Forelimb muscle (tissue), 1 donor: ENCODE measurements around the gene FOXP2. TPM values are rescaled to one million over a fixed set of nuclear protein-coding genes. Genes with fewer than 3 reads are reported as not detected.
"Not testable (repeated sequence)": the region's sequence is repeated elsewhere in the genome, so short reads cannot be mapped to it uniquely, and the experiment has no call there.

ENCODE experiments used
- DNase-seq: peaks from one replicate; pipeline ENCODE4 v3.0.0-alpha.2; 2013; ENCODE audit warnings: low read depth
- polyA plus RNA-seq: library from polyadenylated mRNA; unstranded; fragments of 120-200 nt; gene quantifications from one replicate; pipeline ENCODE4 v1.2.1, GENCODE V29; 2013; ENCODE audit not compliant: insufficient read length

Gene FOXP2
- 10.3 TPM for polyA plus RNA-seq

DNA sequence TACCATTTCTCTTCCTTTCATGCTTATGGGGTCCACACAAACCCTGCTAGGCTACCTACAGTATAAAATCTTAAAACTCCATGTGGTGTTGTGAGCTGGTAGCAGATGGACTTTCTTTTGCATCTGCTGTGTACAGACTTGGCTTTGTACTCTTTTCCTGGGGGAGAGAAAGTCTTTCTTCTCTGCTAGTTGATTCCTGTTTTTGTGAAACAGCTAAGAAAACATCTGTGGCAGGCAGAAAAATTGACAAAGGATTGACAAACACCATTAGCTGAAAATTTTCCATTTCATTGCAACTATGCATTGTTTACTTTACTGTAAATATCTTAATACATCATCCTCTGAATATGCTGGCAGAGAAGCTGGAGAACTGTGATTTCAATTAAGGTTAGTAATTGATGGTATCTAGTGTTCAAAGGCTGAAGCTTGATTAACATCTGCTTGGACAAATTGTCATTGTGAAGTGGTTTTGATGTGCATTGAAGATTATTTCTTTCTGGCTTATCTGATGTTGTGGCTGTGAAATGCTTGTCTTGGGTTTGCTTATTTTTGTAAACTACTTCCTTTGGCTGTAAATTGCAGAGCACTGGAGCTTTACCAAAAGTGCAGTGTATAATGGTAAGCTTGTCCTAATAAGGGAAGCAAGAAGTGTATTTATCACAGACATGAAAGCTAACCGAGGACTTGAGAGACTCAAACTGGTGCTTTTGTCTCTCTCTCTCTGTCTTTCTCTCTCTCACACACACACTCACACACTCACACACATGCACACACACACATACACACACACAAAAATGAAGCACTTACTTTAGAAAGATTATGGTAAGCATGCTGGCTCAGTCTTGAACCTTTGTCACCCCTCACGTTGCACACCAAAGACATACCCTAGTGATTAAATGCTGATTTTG, at the start of gene FOXP2:
FOXP2 (plus strand) TSS at position 660 of the 908 bp plus-strand sequence. CDS start 11,697 bp downstream, outside the sequence.
- peak; percentile 39 for DNase-seq

DNA sequence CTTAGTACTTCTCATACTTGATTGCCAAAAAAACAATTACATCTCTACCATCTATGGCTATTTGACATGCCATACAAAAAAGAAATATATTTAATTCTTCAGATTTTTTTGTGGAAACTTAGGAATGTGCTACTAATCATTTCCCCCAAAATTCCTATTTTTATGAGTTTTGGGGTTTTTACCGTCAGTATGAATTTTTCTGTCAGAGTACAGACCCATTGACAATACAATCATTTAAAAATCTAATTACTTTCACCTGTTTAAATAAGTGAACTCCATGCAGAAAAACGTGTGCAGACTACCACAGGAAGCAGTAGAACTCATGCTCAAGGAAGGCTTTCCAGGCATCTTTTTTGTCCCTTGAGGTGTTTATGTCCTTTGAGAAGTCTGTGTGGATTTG, 48.8 kb upstream of the FOXP2 start:
- DNase-seq = no peak

GRCh38 chr7:114368492-114368891, 46.1 kb upstream of the FOXP2 start:
- DNase-seq = no peak

DNA sequence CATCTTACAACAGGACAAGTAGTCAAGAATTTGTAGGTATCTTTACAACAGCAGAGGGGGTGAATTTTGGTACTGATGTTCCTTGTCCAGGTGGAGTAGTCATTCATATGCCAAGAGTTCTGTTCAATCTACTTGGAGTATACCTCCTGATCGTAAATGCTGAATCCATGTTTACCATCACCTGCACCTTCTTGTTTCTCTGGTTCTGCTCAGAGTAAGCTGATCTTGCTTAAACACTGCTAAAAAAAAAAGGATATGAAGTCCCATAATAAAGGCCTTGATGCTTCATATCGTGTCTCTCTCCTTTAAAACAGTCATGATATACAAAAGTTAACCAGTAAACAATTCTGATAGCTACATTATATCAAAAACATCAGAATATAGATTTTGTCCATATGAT, 45.3 kb upstream of the FOXP2 start:
- DNase-seq = no peak

- no peak for DNase-seq
Measured at GRCh38 chr7:114372619-114373018, 42.0 kb upstream of the FOXP2 start.

DNA sequence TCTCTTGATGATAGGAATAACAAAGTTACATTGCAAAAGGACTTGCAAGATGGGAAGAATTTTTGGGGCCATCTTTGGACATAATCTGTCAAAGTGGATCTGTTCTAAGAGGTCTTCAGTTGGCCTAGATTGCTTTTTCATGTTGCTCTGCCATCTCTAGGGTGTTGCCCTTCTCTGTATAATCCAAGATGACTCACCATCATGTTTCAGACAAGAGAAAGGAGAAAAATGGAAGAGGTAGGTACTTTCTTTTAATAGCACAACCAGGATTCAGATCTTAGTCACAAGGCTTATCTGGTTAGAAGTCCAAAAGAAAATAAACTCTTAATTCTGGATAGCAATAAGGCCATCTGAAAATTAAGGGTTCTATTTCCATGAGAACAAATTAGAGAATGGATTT, 38.7 kb upstream of the FOXP2 start:
- DNase-seq = no peak

DNA sequence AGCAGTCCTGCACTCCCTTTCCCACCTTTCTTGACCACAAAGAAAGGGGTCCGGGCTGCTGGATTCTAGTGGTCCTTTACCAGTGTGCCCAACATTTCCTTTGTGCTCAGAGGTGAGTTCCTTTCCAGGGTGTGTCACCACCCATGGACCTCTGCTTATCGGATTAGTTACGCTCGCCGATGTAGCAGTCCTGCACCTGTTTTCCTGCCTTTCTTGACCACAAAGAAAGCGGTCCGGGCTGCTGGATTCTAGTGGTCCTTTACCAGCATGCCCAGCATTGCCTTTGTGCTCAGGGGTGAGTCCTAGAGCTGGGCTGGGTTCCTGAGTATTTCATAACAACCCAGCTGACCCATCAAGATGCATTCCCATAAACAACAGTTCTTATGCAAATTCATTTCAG, 30.7 kb upstream of the FOXP2 start:
- not testable (repeated sequence) for DNase-seq

- DNase-seq = not testable (repeated sequence)
Measured at GRCh38 chr7:114384346-114384745, 30.3 kb upstream of the FOXP2 start.

DNA sequence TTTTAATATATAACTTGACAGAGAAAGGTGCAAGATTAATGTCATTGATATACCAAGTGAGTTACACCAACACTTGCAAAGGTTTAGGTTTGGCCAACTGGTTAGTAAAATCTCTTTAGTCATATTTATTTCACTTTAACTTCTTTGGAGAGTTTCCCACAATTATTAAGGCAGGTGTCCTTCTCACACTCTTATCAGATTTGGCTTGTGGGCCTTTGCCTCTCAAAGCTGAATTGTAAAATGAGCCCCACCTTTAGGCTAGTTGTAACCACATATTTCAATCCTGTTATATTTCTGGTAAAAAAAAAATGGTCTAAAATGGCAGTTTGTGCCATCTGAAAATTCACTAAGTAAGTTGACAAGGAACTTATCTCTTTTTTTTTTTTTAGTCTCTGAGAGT, 26.6 kb upstream of the FOXP2 start:
- no peak for DNase-seq

DNA sequence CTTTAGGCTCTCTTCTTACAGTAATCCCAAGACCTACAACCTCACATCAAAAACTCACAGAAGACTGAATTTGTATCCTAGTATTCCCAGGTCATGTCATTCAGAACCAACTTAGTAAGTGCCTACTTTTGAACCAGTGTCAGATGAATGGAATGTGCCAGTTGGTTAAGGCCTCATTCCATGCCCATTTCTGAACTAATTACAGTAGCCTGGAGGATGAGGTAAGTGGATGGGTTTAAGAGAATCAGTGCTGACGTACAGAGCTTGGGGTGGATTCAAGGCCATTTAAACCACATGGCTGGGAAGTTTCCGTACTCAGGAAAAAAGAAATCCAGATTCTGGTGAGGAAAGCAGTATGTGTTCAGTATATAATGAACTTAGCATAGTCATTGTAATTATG, 21.9 kb upstream of the FOXP2 start:
- no peak for DNase-seq

GRCh38 chr7:114402876-114403635, 11.6 kb upstream of the FOXP2 start:
- no peak for DNase-seq

DNA sequence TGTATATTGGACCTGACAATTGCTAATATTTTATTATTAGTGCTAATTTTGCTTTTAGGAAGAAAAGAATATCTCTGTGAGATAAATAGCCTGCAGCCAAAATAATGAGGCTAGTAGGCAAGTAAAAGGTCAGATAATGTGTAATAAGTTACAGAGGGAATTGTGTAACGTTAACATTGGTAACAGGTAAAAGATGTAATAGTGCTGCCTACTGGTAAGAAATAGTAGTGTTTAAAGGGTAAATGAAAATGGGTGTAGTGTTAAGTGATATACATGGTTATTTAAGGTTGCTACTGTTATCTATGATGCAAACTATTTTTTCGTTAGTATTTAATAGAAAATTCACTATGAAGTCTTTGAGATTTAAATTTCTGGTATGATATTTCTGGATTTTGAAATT, 9.2 kb upstream of the FOXP2 start:
- DNase-seq = no peak

- DNase-seq = no peak
Measured at GRCh38 chr7:114409750-114410149, 4.9 kb upstream of the FOXP2 start.

DNA sequence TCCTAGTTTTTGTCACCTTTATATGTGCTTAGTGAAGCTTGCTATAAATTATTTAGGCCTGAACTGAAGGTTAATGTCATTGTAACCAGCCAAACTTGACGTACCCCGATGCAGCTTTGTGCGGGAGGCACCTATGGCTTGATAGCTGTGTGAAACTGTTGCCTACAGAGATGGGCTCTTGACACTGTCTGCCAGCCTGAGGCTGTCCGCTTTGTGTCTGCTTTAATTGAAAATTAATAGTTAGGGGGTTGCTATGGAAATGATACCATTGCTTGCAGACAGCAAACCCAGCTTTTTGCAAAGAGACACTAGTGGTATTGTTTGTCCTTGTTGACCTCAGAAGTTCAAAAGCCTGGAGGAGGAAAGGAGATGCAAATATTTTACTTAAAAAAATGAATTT, 2.1 kb upstream of the FOXP2 start:
- DNase-seq = no peak

GRCh38 chr7:114413761-114414155, 857 bp upstream of the FOXP2 start:
- DNase-seq = no peak

- DNase-seq = peak; percentile 11
Measured at GRCh38 chr7:114415064-114415989, 712 bp downstream of the FOXP2 start.

DNA sequence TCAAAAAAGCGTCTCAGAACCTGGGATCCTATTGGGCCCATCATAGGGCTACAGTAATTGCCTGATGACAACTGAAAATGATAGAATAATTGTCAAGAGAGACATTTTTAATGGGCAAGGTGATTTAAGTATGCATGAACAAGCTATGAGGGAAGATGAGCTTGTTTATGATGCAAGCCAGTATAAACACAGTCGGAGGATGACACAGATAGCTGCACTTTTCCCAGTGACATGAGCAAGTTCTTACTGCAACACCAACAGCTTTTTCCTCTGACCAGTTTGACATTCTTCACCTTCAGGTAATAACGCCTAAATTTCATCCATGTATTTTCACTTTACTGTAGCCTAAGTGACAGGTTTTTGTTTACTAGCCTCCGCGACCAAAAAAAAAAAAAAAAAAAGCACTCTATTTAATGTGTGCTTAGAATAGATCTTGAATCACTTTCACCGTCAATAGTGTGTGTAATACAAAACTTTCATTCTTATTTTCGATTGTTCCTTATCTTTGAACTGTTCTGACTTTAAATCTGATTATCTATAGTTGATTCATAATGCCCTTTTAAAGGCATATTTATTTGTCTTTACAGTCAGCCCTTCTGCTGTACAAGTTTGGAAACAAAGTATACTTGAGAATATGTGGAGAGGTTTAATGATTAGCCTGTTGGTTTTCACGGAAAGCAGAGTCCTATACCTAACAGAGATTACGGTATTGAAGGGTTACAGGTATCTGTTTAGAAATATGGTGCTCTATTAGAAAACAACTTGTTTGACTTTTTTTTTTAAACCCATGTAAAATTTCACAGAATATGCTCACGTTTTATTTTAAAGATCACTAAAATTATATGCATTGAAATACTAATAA, 1.7 kb downstream of the FOXP2 start:
- DNase-seq = no peak

DNA sequence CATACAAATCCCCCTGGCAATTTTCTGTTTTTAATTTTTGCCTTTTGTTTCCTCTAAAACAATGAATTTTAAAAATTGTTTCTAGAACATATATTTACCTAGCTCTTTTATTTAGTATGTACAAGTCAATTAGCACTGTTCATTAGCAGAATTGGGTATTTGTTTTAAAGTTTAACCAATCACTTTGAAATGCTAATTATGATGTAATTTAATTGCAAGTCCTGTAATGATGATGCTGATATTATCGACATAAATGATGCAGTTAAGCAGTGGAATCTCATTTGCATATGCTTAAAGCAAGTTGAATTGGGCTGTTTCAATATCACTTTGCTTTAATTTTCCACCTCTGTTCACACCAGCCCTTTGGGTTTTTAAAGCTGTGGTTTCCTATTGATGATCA, 2.7 kb downstream of the FOXP2 start:
- DNase-seq = no peak

DNA sequence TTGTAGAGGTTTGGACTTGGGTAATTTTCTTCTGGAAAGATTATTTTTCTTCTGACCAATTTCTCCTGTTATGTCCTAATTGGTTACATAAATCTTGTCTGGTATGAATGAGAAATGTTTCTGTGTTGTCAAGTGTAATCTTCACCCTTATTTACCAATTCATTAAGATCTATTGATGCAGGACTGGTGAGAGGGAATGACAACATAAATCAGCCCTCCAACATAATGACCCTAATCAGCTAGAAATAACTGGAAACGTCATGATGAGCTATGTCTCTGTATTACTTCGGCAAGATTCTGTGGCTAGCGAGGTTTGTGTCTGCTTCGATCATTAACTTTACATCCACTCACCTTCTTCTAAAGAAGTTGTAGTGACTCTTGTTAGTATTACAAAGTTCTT, 3.5 kb downstream of the FOXP2 start:
- no peak for DNase-seq

- DNase-seq = no peak
Measured at GRCh38 chr7:114419441-114420272, 5.0 kb downstream of the FOXP2 start.
